GM12873 (cell line): Measurements from ENCODE around the gene CA6.

Experiments
- CTCF ChIP-seq: IDR thresholded peaks from 2 replicates; pipeline ENCODE4 v1.5.1; 2012; ENCODE audit warnings: low read depth, mild to moderate bottlenecking, moderate library complexity, low read length, control low read depth; ENCODE audit not compliant: insufficient read depth; ENCODE audit errors: missing control alignments

Gene CA6

GRCh38 chr1:8925406-8925805 is 20.3 kb upstream of the CA6 start:
- TF ChIP-seq CTCF = no peak

DNA sequence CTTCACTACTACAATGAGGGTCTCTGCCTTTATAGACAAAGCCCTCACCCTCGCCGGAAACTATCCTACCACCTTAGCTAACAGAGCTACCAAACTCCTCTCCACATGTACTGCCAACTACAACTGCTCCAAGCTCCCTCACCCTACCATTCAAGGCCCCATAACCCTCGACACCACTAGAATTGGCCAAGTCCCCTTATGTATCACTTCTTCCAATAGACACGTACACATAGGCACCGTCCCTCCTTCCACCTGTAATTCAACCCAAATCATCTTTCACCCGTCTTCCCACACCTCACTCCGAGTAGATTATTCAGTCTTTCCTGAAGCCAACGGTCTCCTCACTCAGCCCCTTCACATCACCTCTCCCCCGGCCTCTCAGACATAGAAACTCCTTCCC is 19.7 kb upstream of the CA6 start:
- no peak for TF ChIP-seq CTCF

- no peak for TF ChIP-seq CTCF
These were observed 18.7 kb upstream of the CA6 start for GRCh38 chr1:8926707-8927694.

- TF ChIP-seq CTCF = no peak
These were observed 15.6 kb upstream of the CA6 start for GRCh38 chr1:8930116-8930515.

DNA sequence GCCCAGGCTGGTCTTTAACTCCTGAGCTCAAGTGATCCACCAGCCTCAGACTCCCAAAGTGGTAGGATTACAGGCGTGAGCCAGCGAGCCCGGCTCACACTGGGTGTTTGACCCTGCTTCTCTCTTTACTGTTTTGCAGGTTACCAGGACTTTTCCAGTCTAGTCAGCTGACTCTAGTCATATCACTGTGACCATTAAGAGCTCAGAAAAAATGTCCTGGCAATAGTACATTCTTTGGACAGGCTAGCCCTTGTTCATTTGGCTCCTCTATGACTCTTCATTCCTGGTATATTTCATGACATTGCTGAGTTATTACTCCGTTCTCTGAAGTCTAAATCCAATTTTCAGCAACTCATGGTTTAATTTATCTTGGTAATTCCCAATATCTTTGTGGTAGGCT is 8.0 kb upstream of the CA6 start:
- no peak for TF ChIP-seq CTCF

DNA sequence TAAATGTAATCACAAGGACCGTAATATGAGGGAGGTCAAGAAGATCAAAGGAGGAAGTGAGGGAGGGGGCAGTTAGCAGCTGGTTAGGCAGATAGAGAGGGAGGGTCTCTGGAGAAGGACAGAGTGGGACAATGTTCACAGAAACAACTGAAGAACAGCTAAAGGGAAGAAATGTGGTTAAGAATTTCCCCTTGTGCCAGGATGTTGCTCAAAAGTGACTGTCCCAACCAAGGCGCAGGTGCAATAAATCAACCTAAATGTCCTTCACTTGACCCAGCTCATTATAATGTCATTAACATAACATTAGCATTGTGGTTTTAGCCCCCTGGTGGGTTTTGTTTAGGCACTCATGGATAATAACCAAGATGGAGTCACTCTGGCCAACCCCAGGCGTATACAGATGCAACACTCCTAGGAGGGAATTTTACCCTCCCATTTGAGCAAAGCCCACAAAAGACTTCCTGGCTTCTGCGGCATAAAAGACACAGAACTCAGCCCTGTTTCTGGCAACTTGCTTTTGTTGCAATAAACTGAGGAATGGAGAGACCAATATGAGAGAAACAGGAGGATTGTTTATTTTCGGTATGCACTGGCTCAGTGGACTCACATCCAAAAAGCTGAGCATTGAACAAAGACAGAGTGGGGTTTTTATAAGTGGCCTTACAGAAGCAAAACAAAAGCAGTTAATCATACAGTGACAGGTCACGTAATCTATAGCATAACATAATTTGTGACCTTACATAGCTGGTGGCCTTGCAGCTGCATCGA is 7.3 kb upstream of the CA6 start:
- no peak for TF ChIP-seq CTCF

GRCh38 chr1:8939000-8939265 is 6.7 kb upstream of the CA6 start:
- TF ChIP-seq CTCF = no peak
